Airway epithelial cell (primary cell): Measurements from ENCODE around the gene IAPP. TPM values are rescaled to one million over a fixed set of nuclear protein-coding genes. Genes with fewer than 3 reads are reported as not detected.

Experiments used
- total RNA-seq: library from RNA; depleted of rRNA; stranded (reverse); fragments of >200 nt; gene quantifications from 2 replicates; pipeline ENCODE4 v1.2.3, GENCODE V29; 2015

IAPP gene
- not detected in 2 replicates for total RNA-seq

GRCh38 chr12:21372602-21373001 is at the start of gene IAPP:
Gene IAPP, plus strand, starts transcription at chr12:21372902. Its CDS starts 450 bp downstream, at chr12:21373352.

GRCh38 chr12:21334771-21335325 is 37.9 kb upstream of the IAPP start, which contains the start of gene SLCO1A2:
Gene SLCO1A2, minus strand, starts transcription at chr12:21334917. Its CDS starts 270 bp downstream, at chr12:21334647.

Other genes with a start within 250 kb of the IAPP start
- gene SLCO1B1, start 241.7 kb upstream of the IAPP start, total RNA-seq, result not detected in 2 replicates
- gene SLCO1A2, start 38.0 kb upstream of the IAPP start, total RNA-seq, result not detected in 2 replicates
- 9.9 and 11.6 TPM in 2 replicates for gene PYROXD1, start 64.8 kb downstream of the IAPP start, total RNA-seq
- 35.3 and 38.1 TPM in 2 replicates for gene RECQL, start 128.7 kb downstream of the IAPP start, total RNA-seq
- 19.9 and 24.5 TPM in 2 replicates for gene GOLT1B, start 128.9 kb downstream of the IAPP start, total RNA-seq
- gene SPX, start 153.4 kb downstream of the IAPP start, total RNA-seq, result 2.0 and 8.3 TPM in 2 replicates
- not detected in 2 replicates for gene GYS2, start 231.9 kb downstream of the IAPP start, total RNA-seq